GM13977 (cell line): ENCODE measurements around the gene RPS27.
A peak's percentile ranks its signal among the peaks of the same experiment; 100 is the strongest.

Experiments
- DNase-seq: peaks from one replicate; pipeline ENCODE4 v3.0.0; 2012; ENCODE audit warnings: low spot score
- in situ Hi-C: fragments of 300-500 bp; cut with MboI; formaldehyde crosslinking; loops from one replicate; pipeline ENCODE4 v1.12.0; 2022; ENCODE audit warnings: low sequenced_read_pairs, low pct_unique_long_range_greater_than_20kb, mixed read lengths, inconsistent platforms; ENCODE audit not compliant: unreplicated experiment
- TF ChIP-seq, protein P1 (sequence below): IDR thresholded peaks from 2 replicates; pipeline ENCODE4 v1.5.1; 2012; ENCODE audit warnings: mild to moderate bottlenecking, control low read depth; ENCODE audit not compliant: insufficient read depth; ENCODE audit errors: extremely low read depth, missing control alignments

RPS27 gene

DNA sequence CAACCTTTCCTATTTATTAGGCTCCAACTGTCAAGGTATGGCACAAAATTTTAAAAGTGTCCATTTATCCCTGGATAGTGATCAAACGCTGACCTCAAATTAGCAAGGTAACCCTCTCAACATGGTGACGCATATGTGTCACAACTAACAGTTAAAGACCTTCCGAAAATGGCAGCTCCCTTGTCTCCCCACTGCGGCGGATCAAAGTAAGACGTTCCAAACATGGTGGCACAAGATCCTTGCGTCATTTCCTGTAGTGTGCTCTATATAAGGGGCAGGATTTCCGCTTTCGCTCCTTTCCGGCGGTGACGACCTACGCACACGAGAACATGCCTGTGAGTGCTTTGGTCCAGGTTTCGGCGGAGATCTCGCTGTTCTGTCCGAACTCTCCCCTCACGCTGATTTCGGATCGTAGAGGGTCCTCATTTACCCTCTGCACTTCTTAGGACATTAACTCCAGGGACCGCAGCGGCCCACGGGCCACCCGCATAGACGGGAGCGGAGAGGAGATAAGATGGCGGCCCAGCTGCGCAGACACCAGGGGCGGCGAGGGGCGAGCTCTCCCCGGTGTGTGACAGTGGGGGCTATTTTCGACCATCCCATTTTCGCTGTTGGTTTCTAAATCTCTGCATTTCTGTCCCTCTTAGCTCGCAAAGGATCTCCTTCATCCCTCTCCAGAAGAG, at the start of gene RPS27:
Gene RPS27 (plus strand): TSS at position 295 of the 683 bp plus-strand sequence. CDS start 35 bp downstream, at position 330.
- in situ Hi-C loops: loop anchor here (25.0 kb wide), 1 partner anchor 478 kb away; no protein-coding TSS in a partner anchor
- DNase-seq: peak; percentile 95
- TF ChIP-seq, protein P1, sequence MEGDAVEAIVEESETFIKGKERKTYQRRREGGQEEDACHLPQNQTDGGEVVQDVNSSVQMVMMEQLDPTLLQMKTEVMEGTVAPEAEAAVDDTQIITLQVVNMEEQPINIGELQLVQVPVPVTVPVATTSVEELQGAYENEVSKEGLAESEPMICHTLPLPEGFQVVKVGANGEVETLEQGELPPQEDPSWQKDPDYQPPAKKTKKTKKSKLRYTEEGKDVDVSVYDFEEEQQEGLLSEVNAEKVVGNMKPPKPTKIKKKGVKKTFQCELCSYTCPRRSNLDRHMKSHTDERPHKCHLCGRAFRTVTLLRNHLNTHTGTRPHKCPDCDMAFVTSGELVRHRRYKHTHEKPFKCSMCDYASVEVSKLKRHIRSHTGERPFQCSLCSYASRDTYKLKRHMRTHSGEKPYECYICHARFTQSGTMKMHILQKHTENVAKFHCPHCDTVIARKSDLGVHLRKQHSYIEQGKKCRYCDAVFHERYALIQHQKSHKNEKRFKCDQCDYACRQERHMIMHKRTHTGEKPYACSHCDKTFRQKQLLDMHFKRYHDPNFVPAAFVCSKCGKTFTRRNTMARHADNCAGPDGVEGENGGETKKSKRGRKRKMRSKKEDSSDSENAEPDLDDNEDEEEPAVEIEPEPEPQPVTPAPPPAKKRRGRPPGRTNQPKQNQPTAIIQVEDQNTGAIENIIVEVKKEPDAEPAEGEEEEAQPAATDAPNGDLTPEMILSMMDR: no peak

DNA sequence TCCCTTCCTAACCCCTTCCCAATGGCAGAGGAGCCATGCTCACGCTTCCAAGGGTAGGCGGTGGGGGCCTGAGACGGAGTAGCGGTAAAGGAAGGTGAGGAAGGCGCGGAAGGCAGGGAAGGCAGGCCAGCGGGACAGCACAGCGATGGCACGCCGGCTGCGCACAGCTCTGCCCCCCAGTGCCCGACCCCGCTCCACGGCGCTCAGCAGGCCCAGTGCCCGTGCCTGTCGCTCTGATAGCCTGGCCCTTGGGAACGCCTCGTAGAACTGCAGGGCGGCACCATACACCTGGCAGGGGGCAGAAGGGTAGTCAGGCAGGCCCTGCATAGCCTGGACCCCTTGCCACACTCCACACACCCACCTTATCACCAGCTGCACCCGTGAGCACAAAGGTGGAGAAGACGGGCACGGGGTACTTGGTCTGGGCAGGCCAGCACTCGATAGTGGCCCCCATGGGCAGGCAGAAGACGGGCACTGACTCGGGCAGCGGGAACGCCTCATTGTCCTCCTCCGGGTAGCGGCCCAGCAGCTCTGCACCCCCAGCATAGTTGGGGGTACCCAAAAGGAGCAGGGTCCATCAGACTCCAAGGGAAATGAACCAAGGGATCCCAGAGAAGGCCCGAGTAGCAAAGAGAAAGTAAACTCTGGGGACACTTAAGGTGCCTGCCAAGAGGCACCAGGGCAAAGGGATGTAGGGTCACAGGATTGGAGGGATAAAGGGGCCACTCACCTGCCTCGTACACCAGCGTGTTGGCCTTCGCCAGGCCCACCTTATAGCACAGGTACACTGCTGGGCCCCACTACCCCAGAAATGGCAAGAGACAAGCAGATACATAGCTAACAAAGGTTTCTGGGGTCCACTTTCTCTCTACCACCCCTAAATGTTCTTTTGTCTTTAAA, 48.5 kb upstream of the RPS27 start:
- in situ Hi-C loops: no loop called here
- TF ChIP-seq, protein P1: no peak
- no peak for DNase-seq

DNA sequence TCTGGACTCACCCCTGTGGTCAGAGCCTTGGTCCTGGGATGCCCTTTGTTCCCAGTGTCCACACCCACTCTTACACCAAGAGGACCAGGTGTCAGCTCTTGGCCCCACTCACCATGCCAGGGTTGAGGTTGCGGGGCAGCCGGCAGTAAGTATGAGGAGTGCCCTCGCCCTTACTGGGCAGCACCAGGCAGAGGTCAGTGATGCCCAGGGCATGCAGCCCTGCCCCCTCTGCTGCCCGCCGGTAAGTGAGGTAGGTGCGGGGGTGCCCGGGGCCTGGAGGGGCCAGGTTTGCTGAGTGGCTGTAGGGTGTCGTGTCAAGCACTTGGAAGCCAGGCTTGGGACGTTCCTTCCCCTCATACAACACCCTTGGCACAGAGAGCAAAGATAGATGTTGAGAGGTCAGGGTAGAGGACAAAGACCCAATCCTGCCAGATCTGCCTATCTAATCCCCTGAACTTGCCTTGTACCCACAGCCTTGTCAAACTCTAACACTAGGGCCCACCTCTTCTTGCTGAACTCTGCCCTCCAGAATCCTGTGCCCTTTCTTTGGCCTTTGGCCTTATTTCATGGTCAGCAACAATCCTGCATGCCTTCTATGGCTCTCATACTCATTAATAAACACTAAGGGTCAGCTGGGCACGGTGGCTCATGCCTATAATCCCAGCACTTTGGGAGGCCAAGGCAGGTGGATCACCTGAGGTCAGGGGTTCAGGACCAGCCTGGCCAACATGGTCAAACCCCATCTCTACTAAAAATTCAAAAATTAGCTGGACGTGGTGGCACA, 47.6 kb upstream of the RPS27 start:
- TF ChIP-seq, protein P1: no peak
- no peak for DNase-seq
- in situ Hi-C loops: no loop called here

DNA sequence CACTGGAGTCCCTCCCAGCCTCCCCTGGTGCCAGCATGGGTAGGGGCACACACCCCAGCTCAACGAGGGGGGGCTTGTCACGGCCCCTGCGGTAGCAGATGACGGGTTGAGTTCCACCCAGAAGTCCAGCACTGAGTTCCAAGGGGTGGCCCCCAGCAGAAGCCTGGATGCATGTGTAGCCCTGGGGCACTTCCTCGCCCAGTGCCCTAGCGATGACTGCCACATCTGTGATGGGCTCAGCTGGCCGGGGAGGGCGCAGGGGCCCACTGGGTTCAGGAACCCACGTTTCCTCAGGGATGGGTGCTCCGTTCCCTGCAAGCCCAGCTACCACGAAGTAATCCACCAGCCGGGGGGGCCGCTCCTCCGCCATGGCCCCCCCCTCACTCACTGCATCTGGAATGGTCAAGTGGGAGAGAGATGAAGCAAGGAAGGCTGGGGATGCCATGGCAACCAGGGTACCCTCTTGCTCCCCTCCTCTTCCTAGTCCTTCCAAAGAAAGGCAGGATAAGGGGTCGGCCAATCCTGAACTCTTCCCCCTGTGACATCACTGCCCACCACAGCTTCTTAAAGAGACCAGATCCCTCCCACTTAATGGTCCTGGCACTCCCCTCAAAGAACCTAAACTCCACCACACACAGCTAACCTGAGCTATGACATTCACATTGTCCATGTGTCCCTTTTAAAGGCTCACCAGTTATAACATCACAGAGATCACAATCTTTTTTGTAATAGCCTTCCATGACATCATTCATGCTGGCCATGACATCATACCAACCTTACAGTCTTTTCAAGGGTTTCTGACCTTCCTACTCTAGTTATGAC, 46.3 kb upstream of the RPS27 start:
- in situ Hi-C loops: no loop called here
- DNase-seq: no peak
- TF ChIP-seq, protein P1: no peak

DNA sequence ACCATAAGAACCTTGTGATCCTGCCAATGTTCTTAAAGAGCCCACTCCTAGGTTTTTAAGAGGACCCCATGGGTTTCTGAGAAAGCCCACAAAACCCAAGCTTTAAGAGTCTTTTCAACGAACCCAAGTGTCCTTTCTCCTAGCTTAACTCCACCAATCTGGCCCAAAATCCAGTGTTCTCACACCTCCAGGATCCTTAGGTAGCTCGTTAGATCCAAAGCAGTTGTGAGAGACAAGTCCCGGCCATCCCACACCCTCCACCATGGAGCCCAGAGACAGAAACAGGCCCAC, 45.8 kb upstream of the RPS27 start:
- in situ Hi-C loops: no loop called here
- DNase-seq: no peak
- TF ChIP-seq, protein P1: no peak

DNA sequence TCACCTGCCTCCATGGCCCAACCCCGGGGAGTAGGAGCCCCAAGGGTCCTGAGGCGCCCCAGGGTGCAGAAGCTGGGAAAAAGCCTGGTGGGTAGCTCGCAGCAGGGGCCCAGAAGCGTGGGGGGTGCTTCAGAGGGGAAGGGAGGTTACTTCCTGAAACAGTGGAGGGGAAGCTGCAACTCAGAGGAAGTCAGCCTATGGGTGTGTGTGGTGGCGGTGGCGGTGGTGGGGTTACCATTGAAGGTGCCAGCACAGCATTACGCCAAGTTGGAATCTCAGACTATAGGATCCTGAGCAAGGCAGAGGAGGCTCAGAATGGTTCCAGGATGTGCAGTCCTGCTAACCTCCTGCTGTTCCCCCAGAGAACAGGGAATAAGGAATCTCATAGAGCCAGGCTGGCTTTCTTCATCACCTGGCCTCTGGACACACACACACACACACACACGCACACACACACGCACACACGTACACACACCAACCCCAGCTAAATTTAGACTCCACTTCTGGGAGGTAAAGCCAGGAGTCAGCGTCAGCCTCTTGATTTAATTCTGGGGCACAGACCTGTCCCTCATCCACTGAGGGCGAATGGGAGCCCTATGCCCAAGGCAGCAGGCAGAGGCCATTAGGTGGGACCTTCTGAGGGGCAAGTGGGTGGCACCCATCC, 45.3 kb upstream of the RPS27 start:
- in situ Hi-C loops: no loop called here
- TF ChIP-seq, protein P1: no peak
- DNase-seq: peak; percentile 81
